ENCODE results near the gene PIWIL1.
A peak's percentile ranks its signal among the peaks of the same experiment; 100 is the strongest.

Gene PIWIL1

GRCh38 chr12:130299574-130299973 lies 38.1 kb upstream of the PIWIL1 start:
- no peak overlapping the region for H3K27ac Mint-ChIP-seq
- H3K4me3 Mint-ChIP-seq, result no peak overlapping the region
- peaks cover 3% of the 10 kb centered on the region for H3K36me3 Mint-ChIP-seq (ENCODE audit: low read depth)
- peaks cover 5% of the 10 kb centered on the region for H3K4me1 Mint-ChIP-seq
- TF ChIP-seq CTCF (IDR thresholded peaks at IDR 0.05; ENCODE audit: unreplicated experiment in 3 of 3), result no peak
- peaks cover 3% of the 10 kb centered on the region for H3K9me3 Mint-ChIP-seq
- peaks cover 28% of the 10 kb centered on the region for H3K27me3 Mint-ChIP-seq (ENCODE audit: low read depth)

GRCh38 chr12:130300090-130300489 lies 37.6 kb upstream of the PIWIL1 start:
- no peak for TF ChIP-seq CTCF (IDR thresholded peaks at IDR 0.05; ENCODE audit: unreplicated experiment in 3 of 3)
- Mint-ChIP-seq H3K4me3 (no peak overlapping the region), H3K9me3 (peaks cover 3% of the 10 kb centered on the region), H3K36me3 (ENCODE audit: low read depth) (peaks cover 3% of the 10 kb centered on the region), H3K27me3 (ENCODE audit: low read depth) (peaks cover 32% of the 10 kb centered on the region), H3K27ac (peak overlapping the region in 2 of 3 experiments; percentile 23 to 24), H3K4me1 (peaks cover 7% of the 10 kb centered on the region)

- Mint-ChIP-seq H3K4me1 (peaks cover 10% of the 10 kb centered on the region), H3K9me3 (peaks cover 3% of the 10 kb centered on the region), H3K36me3 (ENCODE audit: low read depth) (peaks cover 3% of the 10 kb centered on the region), H3K4me3 (no peak overlapping the region), H3K27me3 (ENCODE audit: low read depth) (peaks cover 32% of the 10 kb centered on the region), H3K27ac (no peak overlapping the region)
- no peak for TF ChIP-seq CTCF (IDR thresholded peaks at IDR 0.05; ENCODE audit: unreplicated experiment in 3 of 3)
Measured at GRCh38 chr12:130300737-130301535, 36.8 kb upstream of the PIWIL1 start.

GRCh38 chr12:130301559-130301958 lies 36.1 kb upstream of the PIWIL1 start:
- peaks cover 3% of the 10 kb centered on the region for H3K36me3 Mint-ChIP-seq (ENCODE audit: low read depth)
- H3K9me3 Mint-ChIP-seq, result peaks cover 3% of the 10 kb centered on the region
- H3K27me3 Mint-ChIP-seq (ENCODE audit: low read depth), result peaks cover 31% of the 10 kb centered on the region

GRCh38 chr12:130303781-130304180 lies 33.9 kb upstream of the PIWIL1 start:
- TF ChIP-seq CTCF (IDR thresholded peaks at IDR 0.05; ENCODE audit: unreplicated experiment in 3 of 3), result no peak
- Mint-ChIP-seq H3K27ac (peak overlapping the region in 1 of 3 experiments; percentile 31), H3K4me1 (peaks cover 16% of the 10 kb centered on the region), H3K36me3 (ENCODE audit: low read depth) (peaks cover 3% of the 10 kb centered on the region), H3K9me3 (no peaks in the 10 kb centered on the region), H3K4me3 (no peak overlapping the region), H3K27me3 (ENCODE audit: low read depth) (peaks cover 37% of the 10 kb centered on the region)

More at GRCh38 chr12:130301559-130301958, 36.1 kb upstream of the PIWIL1 start:
- TF ChIP-seq CTCF (IDR thresholded peaks at IDR 0.05; ENCODE audit: unreplicated experiment in 3 of 3), result no peak
- peaks cover 10% of the 10 kb centered on the region for H3K4me1 Mint-ChIP-seq
- H3K27ac Mint-ChIP-seq, result no peak overlapping the region
- no peak overlapping the region for H3K4me3 Mint-ChIP-seq

- no peak overlapping the region for H3K27ac Mint-ChIP-seq
- H3K4me1 Mint-ChIP-seq, result peaks cover 11% of the 10 kb centered on the region
- TF ChIP-seq CTCF (IDR thresholded peaks at IDR 0.05; ENCODE audit: unreplicated experiment in 3 of 3), result no peak
- no peak overlapping the region for H3K4me3 Mint-ChIP-seq
- H3K36me3 Mint-ChIP-seq (ENCODE audit: low read depth), result no peaks in the 10 kb centered on the region
- no peaks in the 10 kb centered on the region for H3K9me3 Mint-ChIP-seq
- H3K27me3 Mint-ChIP-seq (ENCODE audit: low read depth), result peaks cover 30% of the 10 kb centered on the region
Measured at GRCh38 chr12:130307859-130308258, 29.8 kb upstream of the PIWIL1 start.
